Medulla oblongata (tissue), 1 donor: ENCODE data around the gene NLGN2.
"Not testable (repeated sequence)": the region's sequence is repeated elsewhere in the genome, so short reads cannot be mapped to it uniquely, and the experiment has no call there.

Source experiments
- DNase-seq: peaks from one replicate; pipeline ENCODE4 v3.0.0-alpha.2; 2015; ENCODE audit errors: extremely low spot score

NLGN2 gene

DNA sequence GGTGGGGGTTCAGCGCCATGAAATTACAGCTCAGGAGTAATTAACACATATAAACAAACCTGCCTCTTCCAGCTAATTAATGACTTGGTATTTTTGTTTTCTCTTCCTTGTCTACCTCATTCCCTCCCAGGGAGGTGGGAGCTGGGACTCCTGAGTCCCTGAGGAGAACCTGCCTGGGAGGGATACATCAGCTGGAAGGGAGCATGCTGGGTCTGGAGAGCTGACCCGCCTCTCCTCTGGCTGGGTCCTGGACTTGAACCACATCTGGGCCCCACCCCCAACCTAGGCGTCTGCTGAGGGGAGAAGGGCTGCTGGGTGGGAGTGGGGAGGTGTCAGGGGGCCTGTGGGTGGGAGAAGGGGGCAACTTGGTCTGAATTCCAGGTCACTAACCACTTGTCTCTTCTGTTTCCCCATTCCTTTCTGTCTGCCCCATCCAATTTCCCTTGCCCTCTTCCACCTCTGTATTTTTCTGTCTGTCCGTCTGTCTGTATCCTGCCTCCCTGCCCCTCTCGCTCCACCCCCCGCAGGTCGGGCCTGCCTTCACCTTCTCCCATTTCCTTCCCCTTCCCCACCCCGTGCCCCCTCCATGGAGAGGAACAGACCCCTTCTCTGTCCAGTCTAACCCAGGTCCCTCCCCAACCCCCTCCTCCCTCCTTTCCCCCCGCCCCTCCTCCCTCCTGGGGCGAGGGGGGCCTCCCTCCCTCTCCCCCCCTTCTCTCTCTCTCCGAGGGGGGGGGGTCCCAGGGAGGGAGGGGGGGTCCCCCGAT lies at the start of gene NLGN2:
TSS of gene NLGN2 (plus strand) at position 361 of the 767 bp plus-strand sequence. CDS start 411 bp downstream, outside the sequence.
- DNase-seq, result no peak

- no peak for DNase-seq
Observed at GRCh38 chr17:7361906-7362305, 45.7 kb upstream of the NLGN2 start.

DNA sequence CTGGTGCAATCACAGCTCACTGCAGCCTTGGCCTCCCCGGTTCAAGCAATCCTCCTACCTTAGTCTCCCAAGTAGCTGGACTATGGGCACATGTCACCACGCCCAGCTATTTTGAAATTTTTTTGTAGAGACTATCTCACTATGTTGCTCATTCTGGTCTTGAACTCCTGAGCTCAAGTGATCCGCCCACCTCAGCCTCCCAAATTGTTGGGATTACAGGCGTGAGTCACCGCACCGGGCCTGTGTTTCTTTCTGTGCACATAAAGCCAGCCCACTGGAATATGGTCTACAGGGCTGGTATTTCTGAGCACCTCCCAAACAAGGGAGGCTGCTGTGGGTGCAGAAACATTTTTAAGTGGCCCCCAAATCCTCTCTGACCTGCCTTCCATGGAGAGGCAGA lies 44.3 kb upstream of the NLGN2 start:
- no peak for DNase-seq

DNA sequence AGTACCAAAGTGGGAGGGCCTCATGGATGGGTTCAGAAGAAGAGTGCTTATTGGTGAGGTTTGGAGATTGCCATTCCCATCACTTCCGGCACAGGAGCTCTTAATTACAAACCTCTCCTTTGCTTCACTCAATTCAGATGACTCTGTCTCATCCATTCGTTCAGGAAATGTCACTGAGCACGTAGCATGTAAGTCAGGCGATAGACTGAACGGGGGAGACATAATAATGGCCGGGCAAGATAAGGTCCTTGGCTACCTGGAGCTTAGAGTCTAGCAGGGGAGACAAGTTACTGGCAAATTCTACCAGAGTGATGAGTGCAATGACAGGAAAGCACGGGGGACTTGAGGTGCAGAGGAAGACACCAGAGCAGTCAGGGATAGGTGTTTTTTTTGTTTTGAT lies 41.7 kb upstream of the NLGN2 start:
- DNase-seq, result not testable (repeated sequence)

- no peak for DNase-seq
Observed at GRCh38 chr17:7367083-7367482, 40.6 kb upstream of the NLGN2 start.

GRCh38 chr17:7367918-7368598 lies 39.6 kb upstream of the NLGN2 start:
- DNase-seq, result no peak

GRCh38 chr17:7368599-7368994 lies 39.0 kb upstream of the NLGN2 start:
- DNase-seq, result not testable (repeated sequence)

DNA sequence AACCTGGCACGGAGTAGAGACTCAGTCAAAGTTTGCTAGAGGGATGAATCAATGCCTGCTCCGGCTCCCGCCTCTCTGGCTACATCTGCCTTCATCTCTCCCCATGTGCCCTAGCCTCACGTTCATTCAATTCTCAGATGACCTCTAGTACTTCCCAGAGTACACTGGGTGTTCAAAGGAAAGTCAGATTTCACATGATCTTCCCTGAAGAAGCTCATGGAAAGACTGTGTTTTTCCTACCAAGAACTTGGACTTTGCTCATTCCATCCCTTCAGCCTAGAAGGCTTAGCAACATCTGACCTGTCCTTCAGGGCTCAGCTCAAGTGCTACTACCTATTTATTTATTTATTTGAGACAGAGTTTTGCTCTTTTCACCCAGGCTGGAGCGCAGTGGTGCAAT lies 37.8 kb upstream of the NLGN2 start:
- DNase-seq, result no peak

DNA sequence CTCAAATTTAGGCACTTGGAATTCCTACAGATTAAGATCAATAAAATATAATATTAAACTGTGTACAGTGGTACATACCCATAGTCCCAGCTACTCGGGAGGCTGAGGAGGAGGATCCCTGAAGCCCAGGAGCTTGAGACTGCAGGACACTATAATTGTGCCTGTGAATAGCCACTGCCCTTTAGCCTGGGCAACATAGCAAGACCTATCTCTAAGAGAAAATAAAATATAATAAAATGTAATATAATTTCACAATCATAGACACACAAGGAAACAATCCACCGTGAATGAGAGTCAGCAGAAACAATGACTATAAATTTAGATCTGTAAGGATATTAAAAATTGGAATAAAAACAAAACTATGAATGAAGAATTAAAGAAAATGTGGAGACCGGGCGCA lies 36.8 kb upstream of the NLGN2 start:
- no peak for DNase-seq

- no peak for DNase-seq
Observed at GRCh38 chr17:7374353-7374752, 33.3 kb upstream of the NLGN2 start.

DNA sequence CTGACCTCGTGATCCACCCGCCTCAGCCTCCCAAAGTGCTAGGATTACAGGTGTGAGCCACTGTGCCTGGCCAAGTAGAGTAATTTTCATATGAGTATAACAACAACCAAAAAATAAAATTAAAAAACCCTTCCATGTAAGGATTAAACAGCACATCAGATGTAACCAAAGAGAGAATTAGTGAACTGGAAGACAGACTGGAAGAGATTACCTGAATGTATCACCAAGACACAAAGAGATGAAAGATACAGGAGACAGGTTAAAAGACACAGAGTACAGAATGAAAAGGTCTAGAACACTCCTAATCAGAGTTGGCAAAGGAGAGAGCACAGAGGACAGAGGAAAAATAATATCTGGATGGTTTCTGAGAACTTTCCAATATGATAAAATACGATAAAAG lies 28.5 kb upstream of the NLGN2 start:
- no peak for DNase-seq

GRCh38 chr17:7380321-7380720 lies 27.3 kb upstream of the NLGN2 start:
- DNase-seq, result no peak

DNA sequence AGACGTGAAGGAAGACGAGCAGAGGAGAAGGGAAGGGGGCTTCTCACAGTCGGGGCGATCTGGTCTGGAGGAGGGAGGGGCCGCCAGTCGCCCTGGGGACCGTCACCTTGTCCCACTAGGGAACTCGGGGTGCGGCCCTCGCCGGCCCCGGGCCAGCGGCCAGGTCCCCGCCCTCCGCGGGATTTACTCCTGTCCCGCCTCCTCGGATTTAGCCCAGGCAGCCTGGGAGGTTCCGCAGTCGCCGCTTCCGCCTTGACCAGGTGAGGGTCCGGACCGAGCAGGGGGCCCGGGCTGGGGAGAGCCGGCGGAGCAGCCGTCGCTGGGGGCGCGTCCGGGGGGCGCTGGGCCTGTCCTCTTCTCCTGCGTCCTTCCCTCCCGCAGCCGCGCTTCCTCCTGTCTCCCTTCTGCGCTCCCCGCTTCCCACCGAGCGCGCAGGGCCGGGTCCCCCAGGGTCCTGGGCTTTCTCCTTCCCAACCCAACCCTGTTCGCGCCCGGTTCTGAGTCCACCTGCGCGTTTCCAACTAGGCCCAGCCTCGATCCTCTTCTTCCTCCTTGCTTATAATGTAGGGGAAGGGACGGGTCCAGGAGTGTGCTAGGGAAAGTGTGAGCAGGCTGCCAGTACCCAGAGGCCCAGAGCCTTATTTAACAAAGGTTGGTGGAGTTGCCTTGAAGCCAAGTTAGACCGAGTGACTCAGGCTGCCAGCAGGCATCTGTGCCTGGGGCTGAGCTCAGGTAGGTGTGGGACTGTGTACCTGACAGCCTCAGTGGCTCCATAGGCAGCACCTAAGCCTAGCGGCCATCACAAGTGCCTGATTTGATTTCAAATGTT lies 26.6 kb upstream of the NLGN2 start, which contains the start of gene TNK1:
TSS of gene TNK1 (plus strand) at position 235 of the 829 bp plus-strand sequence. CDS start 1,838 bp downstream, outside the sequence.
- no peak for DNase-seq

DNA sequence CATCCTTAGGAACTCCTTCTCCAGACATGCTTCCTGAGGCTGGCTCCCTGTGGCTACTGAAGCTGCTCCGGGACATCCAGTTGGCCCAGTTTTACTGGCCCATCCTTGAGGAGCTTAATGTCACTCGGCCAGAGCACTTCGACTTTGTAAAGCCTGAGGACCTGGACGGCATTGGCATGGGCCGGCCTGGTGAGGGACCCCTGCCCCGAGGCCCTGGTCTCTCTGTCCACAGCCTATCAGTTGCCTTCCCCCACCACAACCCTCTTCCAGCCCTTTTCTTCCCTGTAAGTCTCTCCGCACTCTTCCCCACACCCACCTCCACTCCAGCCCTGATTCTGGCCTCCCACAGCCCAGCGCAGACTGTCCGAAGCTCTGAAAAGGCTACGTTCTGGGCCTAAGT lies 24.7 kb upstream of the NLGN2 start:
- no peak for DNase-seq

DNA sequence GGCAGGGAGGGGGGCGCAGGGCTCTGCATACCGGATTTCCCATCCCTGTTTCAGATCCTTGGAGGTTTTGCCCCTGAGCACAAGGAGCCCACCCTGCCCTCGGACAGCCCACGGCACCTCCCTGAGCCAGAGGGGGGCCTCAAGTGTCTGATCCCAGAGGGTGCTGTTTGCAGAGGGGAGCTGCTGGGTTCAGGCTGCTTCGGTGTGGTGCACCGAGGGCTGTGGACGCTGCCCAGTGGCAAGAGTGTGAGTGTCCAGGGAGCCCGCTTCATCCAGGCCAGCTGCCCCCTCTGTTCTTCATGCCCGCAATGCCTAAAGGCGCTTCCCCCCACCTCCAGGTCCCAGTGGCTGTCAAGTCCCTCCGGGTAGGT lies 24.3 kb upstream of the NLGN2 start:
- DNase-seq, result no peak

- DNase-seq, result no peak
Observed at GRCh38 chr17:7383742-7384488, 23.7 kb upstream of the NLGN2 start.

DNA sequence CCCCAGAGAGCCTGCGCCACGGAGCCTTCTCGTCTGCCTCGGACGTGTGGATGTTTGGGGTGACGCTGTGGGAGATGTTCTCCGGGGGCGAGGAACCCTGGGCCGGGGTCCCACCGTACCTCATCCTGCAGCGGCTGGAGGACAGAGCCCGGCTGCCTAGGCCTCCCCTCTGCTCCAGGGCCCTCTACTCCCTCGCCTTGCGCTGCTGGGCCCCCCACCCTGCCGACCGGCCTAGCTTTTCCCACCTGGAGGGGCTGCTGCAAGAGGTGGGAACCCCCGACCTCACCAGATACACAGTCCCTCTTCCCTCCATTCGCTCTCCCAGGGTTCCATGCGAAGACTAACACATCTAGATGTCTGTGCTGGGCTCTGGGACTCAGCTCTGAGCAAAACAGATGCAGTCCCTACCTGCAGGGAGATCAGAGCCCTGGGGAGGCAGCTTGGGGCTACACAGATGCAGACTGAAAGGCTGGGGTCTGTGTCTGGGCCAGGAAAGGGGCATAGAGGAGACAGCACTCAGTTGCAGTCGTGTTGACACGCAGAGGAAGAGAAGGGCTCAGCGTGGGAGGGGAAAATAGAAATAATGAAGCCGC lies 23.1 kb upstream of the NLGN2 start:
- no peak for DNase-seq

GRCh38 chr17:7388856-7389255 lies 18.8 kb upstream of the NLGN2 start:
- DNase-seq, result no peak

DNA sequence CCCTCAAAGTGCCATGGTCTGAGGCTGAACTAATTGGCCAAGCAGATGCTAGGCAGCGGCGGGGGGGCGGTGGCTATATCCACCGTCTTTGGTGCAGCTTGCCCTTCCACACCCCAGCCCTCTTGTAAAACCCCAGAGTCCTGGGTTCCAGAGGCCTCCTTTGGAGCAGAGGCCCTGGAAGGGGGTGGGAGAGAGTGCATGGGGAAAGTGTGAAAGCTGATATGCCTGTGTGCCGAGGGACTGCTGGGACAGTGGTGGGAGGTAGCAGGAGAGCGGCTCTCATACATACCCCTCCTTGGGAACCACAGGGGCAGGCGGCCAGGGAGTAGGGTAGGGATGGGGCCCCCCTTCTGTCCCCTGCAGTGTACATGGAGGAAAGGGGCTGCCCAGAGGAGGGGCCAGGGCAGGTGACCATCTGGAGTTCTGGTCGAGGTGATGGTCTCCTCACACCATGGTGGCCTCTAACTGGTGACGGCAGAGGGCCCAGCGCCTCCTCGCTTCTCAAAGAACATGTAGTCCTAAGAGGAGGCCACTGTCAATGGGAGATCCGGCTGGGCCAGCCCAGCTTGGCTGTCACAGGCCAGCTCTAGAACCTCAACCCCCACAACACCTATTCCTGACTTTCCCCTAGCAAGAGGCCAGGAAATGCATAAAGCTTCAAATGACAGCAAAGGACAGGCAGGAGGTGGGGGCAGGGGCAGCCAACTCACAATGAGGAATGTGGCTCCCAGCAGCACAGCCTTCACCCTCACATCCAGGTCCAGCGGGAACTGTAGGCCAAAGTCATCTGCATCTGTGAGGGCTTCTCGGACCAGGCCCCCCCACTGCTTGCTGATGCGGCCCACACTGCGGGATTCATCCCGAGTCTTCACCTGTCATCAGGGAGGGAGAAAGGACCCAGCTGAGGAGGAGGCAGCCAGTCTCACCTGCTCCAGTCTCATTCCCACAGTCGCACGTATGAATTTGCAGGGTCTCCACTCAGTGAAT lies 17.4 kb upstream of the NLGN2 start:
- no peak for DNase-seq

DNA sequence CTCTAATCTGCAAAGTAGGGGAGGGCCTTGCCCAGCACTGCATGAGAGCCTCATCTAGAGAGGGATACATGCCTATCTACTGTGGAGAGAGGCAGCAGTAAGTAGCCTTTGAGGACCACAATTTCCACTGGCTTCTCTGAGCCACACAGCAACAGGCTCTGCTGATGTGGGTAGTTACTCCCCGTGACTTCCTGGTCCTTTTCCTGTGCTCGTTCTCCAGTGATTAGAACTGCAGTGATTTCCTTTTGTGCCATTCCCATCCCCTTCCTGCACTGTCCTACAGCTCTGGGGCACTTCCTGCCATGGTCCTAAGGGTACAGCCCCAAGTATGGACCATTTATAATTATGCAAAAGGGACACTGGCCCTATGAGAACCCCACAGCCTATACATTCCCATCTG lies 16.3 kb upstream of the NLGN2 start:
- DNase-seq, result no peak
